ENCODE measurements around the gene PRKCSH. TPM values are rescaled to one million over a fixed set of nuclear protein-coding genes. Genes with fewer than 3 reads are reported as not detected.

Gene PRKCSH
- total RNA-seq, 1 experiment from 2014 or later, result 410 TPM

- ChIA-PET CTCF (interaction anchor here (0.7 kb wide), 1 partner anchor 141 kb away, joined by 3 read pairs; no protein-coding TSS in a partner anchor), POLR2A (ENCODE audit: unreplicated experiment) (no interaction called here)
- Histone ChIP-seq H2AFZ (no peak overlapping the region), H3K9me3 (ENCODE audit: insufficient read depth, low read depth) (no peaks in the 10 kb centered on the region), H3K27me3 (ENCODE audit: insufficient read depth, low read depth) (no peaks in the 10 kb centered on the region), H3K9me2 (ENCODE audit: insufficient read depth) (no peaks in the 10 kb centered on the region), H3K27ac (no peak overlapping the region), H3F3A (ENCODE audit: insufficient read depth, low read depth) (peaks cover 8% of the 10 kb centered on the region; the same call in 1 of the 2 replicates), H3K79me2 (ENCODE audit: low read depth) (peaks cover 11% of the 10 kb centered on the region; the same call in 1 of the 2 replicates), H4K20me1 (ENCODE audit: insufficient read depth) (no peaks in the 10 kb centered on the region), H3K4me2 (no peak overlapping the region), H3K4me1 (replicated peaks; ENCODE audit: insufficient read depth) (peaks cover 7% of the 10 kb centered on the region), H3K4me3 (no peak overlapping the region), H3K36me3 (ENCODE audit: low read depth) (no peaks in the 10 kb centered on the region)
- TF ChIP-seq EZH2 (IDR thresholded peaks at IDR 0.05; ENCODE audit: low read depth), result no peak
- BruUV-seq (replicated peaks), result no TSS peak
- no peak for DNase-seq
- intact Hi-C loops (cut with micrococcal nuclease; ENCODE audit: unreplicated experiment), result no loop called here
These were observed 64.5 kb downstream of the PRKCSH start for GRCh38 chr19:11499890-11500420.

Small RNAs within 50 kb of the gene (microRNA-seq; reads per million reads assigned to microRNA genes)
- gene MIR7974 (ENCODE audit: borderline number of aligned reads, borderline replicate concordance), result 4.7 reads per million

Other genes with a start within 250 kb of the PRKCSH start
- gene KANK2, start 238.1 kb upstream of the PRKCSH start, total RNA-seq (2021), result 32.9 and 39.4 TPM in 2 replicates
- gene ANGPTL8, start 196.0 kb upstream of the PRKCSH start, total RNA-seq (2021), result not detected in 2 replicates
- 32.5 and 68.9 TPM in 2 replicates for gene DOCK6, start 173.1 kb upstream of the PRKCSH start, total RNA-seq (2021)
- gene TSPAN16, start 139.5 kb upstream of the PRKCSH start, total RNA-seq (2021), result not detected in 2 replicates
- gene RAB3D, start 96.0 kb upstream of the PRKCSH start, total RNA-seq (2021), result 35.0 and 36.5 TPM in 2 replicates
- 80.3 and 90.6 TPM in 2 replicates for gene TMEM205, start 89.4 kb upstream of the PRKCSH start, total RNA-seq (2021)
- gene CCDC159, start 89.1 kb upstream of the PRKCSH start, total RNA-seq (2021), result 9.4 and 13.7 TPM in 2 replicates
- gene PLPPR2, start 80.2 kb upstream of the PRKCSH start, total RNA-seq (2021), result 25.2 and 30.4 TPM in 2 replicates
- 4.6 and 4.8 TPM in 2 replicates for gene SWSAP1, start 61.0 kb upstream of the PRKCSH start, total RNA-seq (2021)
- 7.3 and 10.0 TPM in 2 replicates for gene EPOR, start 51.3 kb upstream of the PRKCSH start, total RNA-seq (2021)
- gene RGL3, start 16.3 kb upstream of the PRKCSH start, total RNA-seq (2021), result 100 and 125 TPM in 2 replicates
- 0.15 and 0.39 TPM in 2 replicates for gene ODAD3, start 514 bp upstream of the PRKCSH start, total RNA-seq (2021)
- gene ELAVL3, start 45.4 kb downstream of the PRKCSH start, total RNA-seq (2021), result not detected in 2 replicates
- gene ZNF653, start 70.2 kb downstream of the PRKCSH start, total RNA-seq (2021), result 13.4 and 13.8 TPM in 2 replicates
- 42.4 and 43.0 TPM in 2 replicates for gene ECSIT, start 93.5 kb downstream of the PRKCSH start, total RNA-seq (2021)
- 0.44 TPM in 1 of 2 replicates, not detected in the other for gene CNN1, start 103.2 kb downstream of the PRKCSH start, total RNA-seq (2021)
- 65.5 and 68.7 TPM in 2 replicates for gene ELOF1, start 123.6 kb downstream of the PRKCSH start, total RNA-seq (2021)
- 3.5 and 6.6 TPM in 2 replicates for gene ACP5, start 142.0 kb downstream of the PRKCSH start, total RNA-seq (2021)
- 11.4 and 12.6 TPM in 2 replicates for gene ZNF627, start 161.8 kb downstream of the PRKCSH start, total RNA-seq (2021)

All from PC-9 (cell line).